DOHH2 (cell line): ENCODE data around the gene KIF6.

ENCODE experiments used
- H3F3A ChIP-seq: fragments of 200-600 bp; sonication (generic), shearing (Covaris generic); 2 replicates; pipeline ENCODE4 v1.6.0; 2016; ENCODE audit warnings: antibody characterized with exemption, mild to moderate bottlenecking; ENCODE audit not compliant: control insufficient read depth, insufficient read depth
- H3K27ac ChIP-seq: fragments of 200-600 bp; sonication (generic); 2 replicates; pipeline ENCODE4 v1.5.1; 2014; ENCODE audit warnings: low read depth, mild to moderate bottlenecking, low read length, moderate library complexity
- H3K27me3 ChIP-seq: fragments of 200-600 bp; sonication (generic); 2 replicates; pipeline ENCODE4 v1.6.1; 2014; ENCODE audit warnings: mild to moderate bottlenecking, low read length, mixed read lengths; ENCODE audit not compliant: control insufficient read depth
- H3K36me3 ChIP-seq: fragments of 200-600 bp; sonication (generic); 2 replicates; pipeline ENCODE4 v1.6.1; 2014; ENCODE audit warnings: mild to moderate bottlenecking, low read length, moderate library complexity, mixed read lengths; ENCODE audit not compliant: control insufficient read depth
- H3K4me1 ChIP-seq: fragments of 200-600 bp; sonication (generic); 2 replicates; pipeline ENCODE4 v1.6.1; 2014; ENCODE audit warnings: mild to moderate bottlenecking, low read length, mixed read lengths; ENCODE audit not compliant: control insufficient read depth
- H3K4me2 ChIP-seq: fragments of 200-600 bp; sonication (generic); 2 replicates; pipeline ENCODE4 v1.6.0; 2014; ENCODE audit warnings: mild to moderate bottlenecking, low read length, moderate library complexity
- H3K4me3 ChIP-seq: fragments of 200-600 bp; sonication (generic); 2 replicates; pipeline ENCODE4 v1.5.1; 2014; ENCODE audit warnings: mild to moderate bottlenecking, low read length, mixed read lengths
- H3K79me2 ChIP-seq: fragments of 200-600 bp; sonication (generic); 2 replicates; pipeline ENCODE4 v1.6.1; 2014; ENCODE audit warnings: mild to moderate bottlenecking, low read length, mixed read lengths; ENCODE audit not compliant: control insufficient read depth
- H3K9me2 ChIP-seq: fragments of 200-600 bp; sonication (generic); replicated peaks from 2 replicates; pipeline ENCODE4 v1.6.1; 2014; ENCODE audit warnings: mild to moderate bottlenecking, low read length, mixed read lengths; ENCODE audit not compliant: control insufficient read depth
- H3K9me3 ChIP-seq: fragments of 200-600 bp; sonication (generic); 2 replicates; pipeline ENCODE4 v1.6.1; 2014; ENCODE audit warnings: antibody characterized with exemption, low read length, mixed read lengths; ENCODE audit not compliant: control insufficient read depth, insufficient read depth
- H4K20me1 ChIP-seq: fragments of 200-600 bp; sonication (generic); 2 replicates; pipeline ENCODE4 v1.6.0; 2014; ENCODE audit warnings: low read depth, mild to moderate bottlenecking, antibody characterized with exemption, low read length, moderate library complexity; ENCODE audit not compliant: control insufficient read depth, insufficient read depth
- CTCF ChIP-seq: fragments of 200-600 bp; sonication (generic); IDR thresholded peaks from one replicate; pipeline ENCODE4 v1.5.1; 2014; ENCODE audit warnings: antibody characterized with exemption, mild to moderate bottlenecking, low read depth, low read length; ENCODE audit not compliant: poor library complexity, severe bottlenecking
- EZH2phosphoT487 ChIP-seq: fragments of 200-600 bp; sonication (generic); IDR thresholded peaks from 2 replicates; pipeline ENCODE4 v1.6.1; 2017; ENCODE audit warnings: borderline replicate concordance, mild to moderate bottlenecking, antibody characterized with exemption, low read length, moderate library complexity, mixed read lengths

KIF6 gene

GRCh38 chr6:39333644-39334438 lies 391.4 kb downstream of the KIF6 start:
- no peaks in the 10 kb centered on the region for H3K9me2 ChIP-seq
- no peaks in the 10 kb centered on the region for H3K9me3 ChIP-seq
- H3K79me2 ChIP-seq: no peaks in the 10 kb centered on the region
- H3K4me3 ChIP-seq: no peak overlapping the region
- H3K4me1 ChIP-seq: no peaks in the 10 kb centered on the region
- no peaks in the 10 kb centered on the region for H3F3A ChIP-seq
- no peak overlapping the region for H3K4me2 ChIP-seq
- no peaks in the 10 kb centered on the region for H3K27me3 ChIP-seq
- H4K20me1 ChIP-seq: no peaks in the 10 kb centered on the region
- no peaks in the 10 kb centered on the region for H3K36me3 ChIP-seq
- no peak for TF ChIP-seq CTCF
- TF ChIP-seq EZH2phosphoT487: no peak
- no peak overlapping the region for H3K27ac ChIP-seq

GRCh38 chr6:39330476-39330875 lies 394.7 kb downstream of the KIF6 start:
- H3K9me3 ChIP-seq: no peaks in the 10 kb centered on the region
- no peak overlapping the region for H3K4me2 ChIP-seq
- H3K9me2 ChIP-seq: no peaks in the 10 kb centered on the region

GRCh38 chr6:39330057-39330456 lies 395.2 kb downstream of the KIF6 start:
- Histone ChIP-seq H3K36me3 (no peaks in the 10 kb centered on the region), H3K4me1 (no peaks in the 10 kb centered on the region), H3K27ac (no peak overlapping the region), H3K79me2 (no peaks in the 10 kb centered on the region), H3K9me2 (no peaks in the 10 kb centered on the region), H3K27me3 (no peaks in the 10 kb centered on the region), H3K4me2 (no peak overlapping the region), H4K20me1 (no peaks in the 10 kb centered on the region), H3K9me3 (no peaks in the 10 kb centered on the region), H3K4me3 (no peak overlapping the region), H3F3A (no peaks in the 10 kb centered on the region)
- TF ChIP-seq CTCF: no peak
- no peak for TF ChIP-seq EZH2phosphoT487

More at GRCh38 chr6:39330476-39330875, 394.7 kb downstream of the KIF6 start:
- no peak overlapping the region for H3K4me3 ChIP-seq
- no peaks in the 10 kb centered on the region for H3F3A ChIP-seq
- no peaks in the 10 kb centered on the region for H3K4me1 ChIP-seq
- no peaks in the 10 kb centered on the region for H3K36me3 ChIP-seq
- no peaks in the 10 kb centered on the region for H3K27me3 ChIP-seq
- TF ChIP-seq CTCF (no peak), EZH2phosphoT487 (no peak)
- H4K20me1 ChIP-seq: no peaks in the 10 kb centered on the region
- no peaks in the 10 kb centered on the region for H3K79me2 ChIP-seq
- H3K27ac ChIP-seq: no peak overlapping the region
